Right lobe of liver (tissue), 6 donors: Measurements from ENCODE around the gene ABHD12B. TPM values are rescaled to one million over a fixed set of nuclear protein-coding genes. Genes with fewer than 3 reads are reported as not detected.

Experiments used
- ATAC-seq, 4 donors: fragments of 200-7000 bp; cut with Tn5 transposase; one replicate each; pipeline ENCODE4 v1.9.1; 2020; ENCODE audit warnings: mild to moderate bottlenecking in 4 of 4, moderate library complexity in 4 of 4
- DNase-seq, 3 donors: peaks; one replicate each; pipeline ENCODE4 v3.0.0-alpha.2; 2020
- H3K27ac ChIP-seq, 3 donors: fragments of 200-600 bp; one replicate each; pipeline ENCODE4 v1.8.0; 2022
- H3K27me3 ChIP-seq, 2 donors: fragments of 200-600 bp; one replicate each; pipeline ENCODE4 v1.8.0; 2022
- H3K36me3 ChIP-seq, 4 donors: fragments of 200-600 bp; sonication (generic) in 1 of 4; one replicate each; pipeline versions ENCODE4 v1.5.1 to v1.8.0; 2017 to 2022; ENCODE audit warnings: control low read depth in 1 of 4
- H3K4me1 ChIP-seq, 4 donors: fragments of 200-600 bp; sonication (generic) in 1 of 4; one replicate each; pipeline versions ENCODE4 v1.5.1 to v1.8.0; 2017 to 2022; ENCODE audit warnings: control low read depth in 1 of 4
- H3K4me3 ChIP-seq, 3 donors: fragments of 200-600 bp; one replicate each; pipeline ENCODE4 v1.8.0; 2022
- H3K9me3 ChIP-seq, 4 donors: fragments of 200-600 bp; sonication (generic) in 1 of 4; one replicate each; pipeline versions ENCODE4 v1.5.1 to v1.8.0; 2017 to 2022; ENCODE audit warnings: control low read depth in 1 of 4
- POLR2A ChIP-seq: fragments of 450-650 bp; IDR thresholded peaks from one replicate; pipeline ENCODE4 v1.6.1; 2017; ENCODE audit warnings: antibody characterized with exemption, mild to moderate bottlenecking
- WGBS: methylation state at CpG from one replicate; pipeline ENCODE4 v1.1.6; 2018; ENCODE audit warnings: low coverage, low lambda C conversion rate; ENCODE audit not compliant: insufficient coverage; ENCODE audit errors: missing lambda C conversion rate; 5-methylcytosine and 5-hydroxymethylcytosine counted together
- intact Hi-C, 2 donors: fragments of 100-400 bp; cut with DNase I; formaldehyde crosslinking; loops; one replicate each; pipeline versions ENCODE4 v1.11.2 to v1.14.1; 2022
- total RNA-seq, 6 experiments: library from RNA; depleted of rRNA in 2 of 6; stranded (reverse); fragments of >200 nt in 2 of 6; fragmentation: NEBNext Ultra II Directional in 3 of 6; extraction: Animal tissue kit (Norgen Biotek cat#: 25700) in 3 of 6; gene quantifications; one replicate each; pipeline versions ENCODE4 v1.1.0 to v1.2.4, GENCODE V29; 2016 to 2023
- TF ChIP-seq, protein P1 (sequence below), 4 donors: fragments of 200-600 bp in 3 of 4; fragments of 450-650 bp in 1 of 4; IDR thresholded peaks; one replicate each; pipeline versions ENCODE4 v1.5.1 to v1.8.0; 2016 to 2022; ENCODE audit warnings: antibody characterized with exemption in 4 of 4, mild to moderate bottlenecking in 2 of 4
- donor health status: DM: no; HTN: yes; CAD: no.
- donor health status: DM: no; HTN: no; CAD: no.
- donor health status: DM: no; HTN: no; CAD: no.
- donor health status: DM: no; HTN: yes; CAD: no.
- donor health status: DM: no; HTN: yes; CAD: no.

The ABHD12B gene
- total RNA-seq, 6 experiments from 2014 or later: not detected

DNA sequence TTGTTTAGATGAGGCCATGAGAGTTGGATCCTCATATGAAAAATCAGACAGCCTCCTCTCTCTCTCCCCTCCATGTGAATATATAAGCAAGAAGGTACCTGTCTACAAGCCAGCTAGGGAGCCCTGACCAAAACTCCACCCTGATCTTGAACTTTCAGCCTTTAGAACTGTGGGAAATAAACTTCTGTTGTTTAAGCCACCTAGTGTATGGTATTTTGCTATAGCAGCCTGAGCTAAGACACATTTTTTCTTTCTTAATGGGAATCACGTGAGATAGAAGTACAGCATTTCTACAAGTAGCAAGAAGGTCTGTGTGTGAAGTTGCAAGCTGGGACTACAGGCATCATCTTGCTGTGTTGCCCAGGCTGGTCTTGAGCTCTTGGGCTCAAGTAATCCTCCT, 16.3 kb upstream of the ABHD12B start:
- WGBS: 82% methylated on average over 1 of the region's 1 CpG
- Histone ChIP-seq H3K9me3 (no peaks in the 10 kb centered on the region), H3K4me3 (no peak overlapping the region), H3K36me3 (no peaks in the 10 kb centered on the region), H3K27me3 (no peaks in the 10 kb centered on the region), H3K4me1 (peaks cover 0 to 6% (median 0%) of the 10 kb centered on the region in 4 donors), H3K27ac (no peak overlapping the region)
- no peak for ATAC-seq
- TF ChIP-seq, protein P1, sequence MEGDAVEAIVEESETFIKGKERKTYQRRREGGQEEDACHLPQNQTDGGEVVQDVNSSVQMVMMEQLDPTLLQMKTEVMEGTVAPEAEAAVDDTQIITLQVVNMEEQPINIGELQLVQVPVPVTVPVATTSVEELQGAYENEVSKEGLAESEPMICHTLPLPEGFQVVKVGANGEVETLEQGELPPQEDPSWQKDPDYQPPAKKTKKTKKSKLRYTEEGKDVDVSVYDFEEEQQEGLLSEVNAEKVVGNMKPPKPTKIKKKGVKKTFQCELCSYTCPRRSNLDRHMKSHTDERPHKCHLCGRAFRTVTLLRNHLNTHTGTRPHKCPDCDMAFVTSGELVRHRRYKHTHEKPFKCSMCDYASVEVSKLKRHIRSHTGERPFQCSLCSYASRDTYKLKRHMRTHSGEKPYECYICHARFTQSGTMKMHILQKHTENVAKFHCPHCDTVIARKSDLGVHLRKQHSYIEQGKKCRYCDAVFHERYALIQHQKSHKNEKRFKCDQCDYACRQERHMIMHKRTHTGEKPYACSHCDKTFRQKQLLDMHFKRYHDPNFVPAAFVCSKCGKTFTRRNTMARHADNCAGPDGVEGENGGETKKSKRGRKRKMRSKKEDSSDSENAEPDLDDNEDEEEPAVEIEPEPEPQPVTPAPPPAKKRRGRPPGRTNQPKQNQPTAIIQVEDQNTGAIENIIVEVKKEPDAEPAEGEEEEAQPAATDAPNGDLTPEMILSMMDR (IDR thresholded peaks at IDR 0.05): no peak
- TF ChIP-seq POLR2A: no peak
- DNase-seq: no peak
- intact Hi-C loops: no loop called here

- H3K4me1 ChIP-seq: peaks cover 0 to 6% (median 0%) of the 10 kb centered on the region in 4 donors
- H3K27me3 ChIP-seq: no peaks in the 10 kb centered on the region
- H3K36me3 ChIP-seq: no peaks in the 10 kb centered on the region
- H3K4me3 ChIP-seq: no peak overlapping the region
- no peak for TF ChIP-seq POLR2A
- TF ChIP-seq, protein P1 (IDR thresholded peaks at IDR 0.05): no peak
- intact Hi-C loops: no loop called here
- DNase-seq: no peak
- no peak overlapping the region for H3K27ac ChIP-seq
- H3K9me3 ChIP-seq: no peaks in the 10 kb centered on the region
- no peak for ATAC-seq
- 78% methylated on average over 5 of the region's 5 CpGs for WGBS
Observed at GRCh38 chr14:50856660-50857059, 15.2 kb upstream of the ABHD12B start.

- intact Hi-C loops: no loop called here
Observed at GRCh38 chr14:50859296-50859624, 12.6 kb upstream of the ABHD12B start.

GRCh38 chr14:50860478-50861086, 11.3 kb upstream of the ABHD12B start:
- no peaks in the 10 kb centered on the region for H3K36me3 ChIP-seq
- no peaks in the 10 kb centered on the region for H3K9me3 ChIP-seq
- no peak for TF ChIP-seq POLR2A
- TF ChIP-seq, protein P1 (IDR thresholded peaks at IDR 0.05): peak; percentile 54 to 79 (median 74)
- peak; percentile 67 to 77 (median 70) for DNase-seq
- peak overlapping the region in 1 of 3 donors; percentile 35 for H3K27ac ChIP-seq
- H3K4me1 ChIP-seq: peaks cover 0 to 6% (median 0%) of the 10 kb centered on the region in 4 donors
- no peaks in the 10 kb centered on the region for H3K27me3 ChIP-seq
- WGBS: 4% methylated on average over 6 of the region's 6 CpGs
- intact Hi-C loops: no loop called here
- ATAC-seq: peak; percentile 83 to 92 (median 88)
- peak overlapping the region; percentile 28 to 49 (median 42) for H3K4me3 ChIP-seq

More at GRCh38 chr14:50859296-50859624, 12.6 kb upstream of the ABHD12B start:
- Histone ChIP-seq H3K27me3 (no peaks in the 10 kb centered on the region), H3K9me3 (no peaks in the 10 kb centered on the region), H3K27ac (peak overlapping the region in 1 of 3 donors; percentile 35), H3K4me1 (peaks cover 0 to 6% (median 0%) of the 10 kb centered on the region in 4 donors), H3K4me3 (peak overlapping the region in 1 of 3 donors; percentile 28), H3K36me3 (no peaks in the 10 kb centered on the region)
- DNase-seq (no peak), ATAC-seq (no peak)
- TF ChIP-seq POLR2A: no peak
- TF ChIP-seq, protein P1 (IDR thresholded peaks at IDR 0.05): no peak
- 14% methylated on average over 1 of the region's 1 CpG for WGBS
